ENCODE data around the gene CDKN2AIPNL.

DNA sequence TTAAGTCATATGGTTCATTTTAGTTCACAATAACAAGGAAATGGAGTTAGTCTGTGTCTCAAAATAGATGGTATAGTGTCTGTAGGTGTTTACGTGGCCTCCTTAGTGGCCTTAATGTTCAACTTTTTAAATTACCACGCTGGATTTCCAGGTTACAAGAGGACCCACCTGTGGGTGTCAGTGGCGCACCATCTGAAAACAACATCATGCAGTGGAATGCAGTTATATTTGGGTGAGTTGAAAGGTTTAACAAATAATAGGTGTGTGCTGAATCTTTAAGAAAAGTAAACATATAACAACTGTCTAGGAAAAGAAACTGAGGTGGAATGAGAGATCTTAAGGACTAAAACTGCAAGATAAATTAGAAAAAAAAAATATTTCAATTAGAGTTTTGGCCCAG lies 37.4 kb downstream of the CDKN2AIPNL start:
- TF ChIP-seq, protein P1, sequence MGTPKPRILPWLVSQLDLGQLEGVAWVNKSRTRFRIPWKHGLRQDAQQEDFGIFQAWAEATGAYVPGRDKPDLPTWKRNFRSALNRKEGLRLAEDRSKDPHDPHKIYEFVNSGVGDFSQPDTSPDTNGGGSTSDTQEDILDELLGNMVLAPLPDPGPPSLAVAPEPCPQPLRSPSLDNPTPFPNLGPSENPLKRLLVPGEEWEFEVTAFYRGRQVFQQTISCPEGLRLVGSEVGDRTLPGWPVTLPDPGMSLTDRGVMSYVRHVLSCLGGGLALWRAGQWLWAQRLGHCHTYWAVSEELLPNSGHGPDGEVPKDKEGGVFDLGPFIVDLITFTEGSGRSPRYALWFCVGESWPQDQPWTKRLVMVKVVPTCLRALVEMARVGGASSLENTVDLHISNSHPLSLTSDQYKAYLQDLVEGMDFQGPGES (IDR thresholded peaks at IDR 0.05; ENCODE audit: low read depth, low read length), result no peak
- TF ChIP-seq FOXM1 (IDR thresholded peaks at IDR 0.05; ENCODE audit: low read depth), result no peak
- TF ChIP-seq, protein P2, sequence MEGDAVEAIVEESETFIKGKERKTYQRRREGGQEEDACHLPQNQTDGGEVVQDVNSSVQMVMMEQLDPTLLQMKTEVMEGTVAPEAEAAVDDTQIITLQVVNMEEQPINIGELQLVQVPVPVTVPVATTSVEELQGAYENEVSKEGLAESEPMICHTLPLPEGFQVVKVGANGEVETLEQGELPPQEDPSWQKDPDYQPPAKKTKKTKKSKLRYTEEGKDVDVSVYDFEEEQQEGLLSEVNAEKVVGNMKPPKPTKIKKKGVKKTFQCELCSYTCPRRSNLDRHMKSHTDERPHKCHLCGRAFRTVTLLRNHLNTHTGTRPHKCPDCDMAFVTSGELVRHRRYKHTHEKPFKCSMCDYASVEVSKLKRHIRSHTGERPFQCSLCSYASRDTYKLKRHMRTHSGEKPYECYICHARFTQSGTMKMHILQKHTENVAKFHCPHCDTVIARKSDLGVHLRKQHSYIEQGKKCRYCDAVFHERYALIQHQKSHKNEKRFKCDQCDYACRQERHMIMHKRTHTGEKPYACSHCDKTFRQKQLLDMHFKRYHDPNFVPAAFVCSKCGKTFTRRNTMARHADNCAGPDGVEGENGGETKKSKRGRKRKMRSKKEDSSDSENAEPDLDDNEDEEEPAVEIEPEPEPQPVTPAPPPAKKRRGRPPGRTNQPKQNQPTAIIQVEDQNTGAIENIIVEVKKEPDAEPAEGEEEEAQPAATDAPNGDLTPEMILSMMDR (IDR thresholded peaks at IDR 0.05), result peak; percentile 26; the same call in 1 of the 2 replicates
- no peak for TF ChIP-seq JUND (IDR thresholded peaks at IDR 0.05)
- TF ChIP-seq, protein P3, sequence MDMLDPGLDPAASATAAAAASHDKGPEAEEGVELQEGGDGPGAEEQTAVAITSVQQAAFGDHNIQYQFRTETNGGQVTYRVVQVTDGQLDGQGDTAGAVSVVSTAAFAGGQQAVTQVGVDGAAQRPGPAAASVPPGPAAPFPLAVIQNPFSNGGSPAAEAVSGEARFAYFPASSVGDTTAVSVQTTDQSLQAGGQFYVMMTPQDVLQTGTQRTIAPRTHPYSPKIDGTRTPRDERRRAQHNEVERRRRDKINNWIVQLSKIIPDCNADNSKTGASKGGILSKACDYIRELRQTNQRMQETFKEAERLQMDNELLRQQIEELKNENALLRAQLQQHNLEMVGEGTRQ (IDR thresholded peaks at IDR 0.05; ENCODE audit: borderline replicate concordance, low read depth, low read length), result no peak

All from SK-N-SH (cell line).